T-helper 1 cell (primary cell): ENCODE data around the gene ZNF536.
"Not testable (repeated sequence)": the region's sequence is repeated elsewhere in the genome, so short reads cannot be mapped to it uniquely, and the experiment has no call there.

Source experiments
- DNase-seq, 5 donors: peaks; one replicate each; pipeline ENCODE4 v3.0.0-alpha.2; 2012 to 2020

ZNF536 gene

DNA sequence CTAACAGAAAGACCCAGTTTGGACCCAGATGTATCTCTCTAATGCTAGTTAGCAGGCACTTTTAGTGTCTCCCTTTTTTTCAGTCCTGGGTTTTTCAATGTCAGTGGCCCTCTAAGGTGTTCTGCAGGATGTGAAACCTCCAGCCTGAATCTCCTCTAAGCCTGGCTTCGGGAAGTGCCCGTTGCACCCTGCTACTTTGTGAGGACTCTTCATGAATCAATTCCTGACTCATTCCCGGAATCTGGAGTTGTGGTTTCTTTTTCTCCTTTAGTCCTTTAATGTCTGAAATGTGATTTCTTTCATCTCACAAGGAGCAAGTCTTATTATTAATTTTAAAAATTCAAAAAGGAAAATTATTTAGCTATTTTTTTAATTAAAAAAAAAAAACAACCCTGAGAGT, 116.0 kb downstream of the ZNF536 start:
- no peak for DNase-seq

DNA sequence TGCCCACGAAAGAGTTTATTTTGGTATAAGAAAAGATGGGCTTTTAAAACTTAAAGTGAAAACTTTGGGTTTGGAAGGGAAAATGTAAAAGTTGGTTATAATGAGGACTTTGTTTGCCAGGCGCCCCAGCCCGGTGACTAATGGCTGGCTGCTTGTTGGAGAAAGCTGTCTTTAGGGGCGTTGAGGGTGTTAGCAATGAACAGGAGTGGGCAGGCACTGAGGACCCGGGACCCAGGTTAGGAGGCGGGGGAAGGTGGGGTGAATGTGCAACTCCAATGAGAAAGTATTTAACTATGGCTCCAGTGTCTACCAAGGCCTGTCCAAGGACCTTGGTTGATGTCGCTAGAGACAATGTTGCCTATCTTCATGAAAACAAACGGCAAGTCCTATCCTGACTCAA, 118.6 kb downstream of the ZNF536 start:
- DNase-seq: no peak

DNA sequence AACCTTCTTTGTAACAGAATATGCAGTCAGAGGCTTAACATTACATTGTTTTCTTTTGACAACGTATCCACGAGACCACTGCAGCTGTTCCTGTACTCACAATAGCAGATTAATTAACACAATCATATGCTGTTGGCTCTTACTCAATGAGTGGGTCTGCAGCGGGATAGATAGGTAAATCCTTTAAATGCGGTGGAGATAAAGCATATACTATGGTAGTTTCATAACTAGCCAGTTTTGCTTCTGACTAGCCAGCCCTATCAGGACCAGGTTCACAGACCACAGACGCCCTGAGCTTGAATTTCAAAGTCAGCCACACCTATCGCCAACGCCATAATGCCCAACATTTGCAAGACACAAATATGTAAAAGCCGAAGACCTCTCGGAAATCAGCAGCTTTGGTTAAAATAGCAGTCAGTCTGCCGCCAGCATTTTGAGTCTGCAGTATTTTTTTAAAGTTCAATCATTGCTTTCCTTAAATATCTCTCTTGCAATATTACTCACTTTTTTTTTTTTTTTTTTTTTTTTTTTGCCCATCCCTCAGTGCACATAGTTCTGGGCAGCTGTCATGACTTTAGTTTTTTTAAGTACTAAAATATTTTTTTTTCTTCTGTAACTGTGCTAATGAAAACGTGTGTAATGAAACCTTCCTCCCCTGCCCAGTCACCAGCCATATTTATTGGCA, 120.5 kb downstream of the ZNF536 start:
- DNase-seq: no peak

DNA sequence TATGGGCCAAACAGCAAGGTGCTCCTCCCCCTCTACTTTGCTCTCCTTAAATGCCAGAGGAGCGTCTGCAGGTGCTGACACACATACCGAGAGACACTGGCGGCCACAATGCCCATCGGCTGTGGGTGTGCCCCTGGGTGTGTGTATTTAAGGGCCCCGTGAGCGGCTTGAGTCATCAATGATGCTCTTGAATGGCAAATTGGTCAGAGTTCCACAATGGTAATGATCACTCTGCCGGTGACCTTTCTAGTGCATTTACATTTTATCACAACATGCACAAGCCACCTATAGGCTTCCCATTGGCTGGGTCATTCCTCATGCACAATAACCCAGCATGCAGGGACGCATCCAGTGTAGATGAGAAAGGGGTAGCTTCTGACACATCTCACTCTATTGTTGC, 124.8 kb downstream of the ZNF536 start:
- DNase-seq: no peak

DNA sequence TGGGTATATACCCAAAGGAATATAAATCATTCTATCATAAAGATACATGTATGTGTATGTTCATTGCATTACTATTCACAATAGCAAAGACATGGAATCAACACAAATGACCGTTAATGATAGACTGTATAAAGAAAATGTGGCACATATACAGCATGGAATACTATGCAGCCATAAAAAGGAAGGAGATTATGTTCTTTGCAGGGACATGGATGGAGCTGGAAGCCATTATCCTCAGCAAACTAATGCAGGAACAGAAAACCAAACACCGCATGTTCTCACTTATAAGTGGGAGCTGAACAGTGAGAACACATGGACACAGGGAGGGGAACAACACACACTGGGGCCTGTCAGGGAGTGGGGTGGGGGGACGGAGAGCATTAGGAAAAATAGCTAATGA, 125.9 kb downstream of the ZNF536 start:
- not testable (repeated sequence) for DNase-seq

DNA sequence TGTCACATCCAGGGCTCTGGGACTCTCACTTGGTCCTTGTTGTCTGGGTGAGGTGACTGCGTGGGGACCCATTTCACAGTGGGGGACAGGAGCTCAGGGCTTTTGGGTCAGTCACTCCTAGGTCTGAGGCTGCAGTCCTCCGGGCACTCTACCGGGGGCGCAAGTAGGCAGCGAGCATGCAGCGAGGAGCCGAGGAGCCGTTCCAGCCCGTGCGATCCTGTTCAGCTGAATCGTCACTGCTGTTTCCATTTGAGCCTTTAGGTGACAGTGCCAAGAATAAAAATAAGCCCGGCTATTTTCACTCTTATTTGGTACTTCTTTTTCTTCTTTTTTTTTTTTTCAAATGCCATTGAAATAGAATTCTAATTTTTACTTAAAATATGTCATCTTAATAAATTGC, 126.5 kb downstream of the ZNF536 start:
- no peak for DNase-seq

DNA sequence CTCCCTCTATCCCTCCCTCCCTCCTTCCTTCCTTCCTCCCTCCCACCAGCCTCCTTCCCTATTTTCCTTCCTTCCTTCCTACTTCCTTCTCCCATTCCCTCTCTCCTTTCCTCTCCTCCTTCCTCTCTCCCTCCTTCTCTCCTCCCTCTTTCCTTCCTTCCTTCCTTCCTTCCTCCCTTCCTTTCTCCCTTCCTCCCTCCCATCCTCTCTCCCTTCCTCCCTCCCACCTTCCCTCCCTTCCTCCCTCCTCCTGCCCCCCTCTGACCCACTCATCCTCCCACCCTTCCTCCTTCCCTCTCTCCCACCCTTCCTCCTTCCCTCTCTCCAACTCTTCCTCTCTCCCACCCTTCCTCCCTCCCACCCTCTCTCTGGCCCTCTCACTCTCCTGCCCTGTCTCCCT, 132.1 kb downstream of the ZNF536 start:
- no peak for DNase-seq

DNA sequence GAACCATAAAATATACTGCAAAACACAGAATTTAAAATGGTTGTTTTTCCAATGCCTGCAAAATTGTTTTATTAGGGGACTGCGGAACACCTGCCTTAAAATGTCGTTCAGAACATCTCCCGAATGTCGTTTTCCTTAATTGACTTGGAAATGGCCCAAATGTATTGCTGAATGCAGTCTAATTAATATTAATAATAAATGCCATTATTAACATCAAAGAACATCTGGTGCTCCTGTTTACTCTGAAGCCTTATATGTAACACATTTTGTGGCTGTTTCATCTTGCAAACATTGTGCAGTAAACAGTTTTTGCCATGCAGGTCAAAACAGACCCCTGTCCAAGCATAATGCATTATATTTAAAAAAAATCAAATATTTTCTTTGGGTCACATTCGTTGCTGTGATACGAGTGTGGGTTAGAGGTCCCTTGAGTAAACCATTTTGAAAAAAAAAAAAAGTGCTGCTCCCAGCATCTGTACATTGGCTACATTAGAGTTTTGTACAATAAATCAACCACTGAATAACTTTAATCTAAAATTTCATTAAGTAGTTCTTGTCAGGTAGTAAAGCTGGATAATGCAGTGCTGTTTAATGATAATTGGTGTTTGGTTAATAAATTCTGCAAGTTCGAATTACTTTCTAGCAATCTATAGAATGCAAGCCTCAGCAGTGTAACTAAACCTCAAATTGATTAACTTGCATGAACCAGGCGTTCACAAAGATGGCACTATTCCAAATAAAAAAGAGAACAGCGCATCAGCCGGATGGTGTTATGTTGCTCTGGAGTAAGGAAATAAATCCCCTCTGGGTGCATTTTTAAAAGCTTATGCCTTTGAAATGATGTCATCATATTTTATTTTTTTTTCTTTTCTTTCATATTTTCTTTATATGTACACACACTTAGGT, 140.2 kb downstream of the ZNF536 start:
- no peak for DNase-seq

DNA sequence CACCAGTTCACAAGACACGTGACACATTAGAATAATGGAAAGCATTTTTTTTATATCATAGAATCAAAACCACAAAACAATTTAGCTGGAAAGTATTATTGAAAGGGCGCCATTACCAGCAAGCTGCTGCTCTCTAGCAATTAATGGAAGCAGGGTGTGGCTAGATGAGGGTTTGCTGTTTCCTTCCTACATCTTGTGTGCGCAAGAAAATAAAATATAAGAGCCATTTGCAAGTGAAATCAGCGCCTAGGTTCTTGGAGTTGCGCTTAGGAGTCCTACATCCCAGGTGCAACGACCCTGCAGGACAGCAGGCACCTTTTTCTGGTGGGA, 140.9 kb downstream of the ZNF536 start:
- DNase-seq: no peak

DNA sequence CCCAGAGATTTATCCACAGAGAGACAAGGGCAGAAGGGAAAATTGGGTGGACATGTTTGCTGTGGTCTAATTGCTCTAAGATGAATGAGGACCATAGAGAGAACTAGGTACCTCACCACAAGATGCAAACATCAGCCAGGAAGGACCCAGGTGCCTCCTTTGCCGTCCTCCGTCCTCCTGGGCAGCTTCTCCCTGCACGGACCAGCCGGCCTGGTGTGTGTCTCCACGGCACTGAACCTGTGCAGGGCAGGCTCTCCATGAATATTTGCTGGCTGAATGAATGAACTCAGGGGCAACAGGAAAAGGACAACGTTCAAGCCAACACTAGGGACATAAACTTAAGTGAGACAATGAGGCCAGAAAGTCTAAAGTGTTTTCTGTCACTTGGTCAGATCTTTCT, 143.9 kb downstream of the ZNF536 start:
- DNase-seq: no peak

DNA sequence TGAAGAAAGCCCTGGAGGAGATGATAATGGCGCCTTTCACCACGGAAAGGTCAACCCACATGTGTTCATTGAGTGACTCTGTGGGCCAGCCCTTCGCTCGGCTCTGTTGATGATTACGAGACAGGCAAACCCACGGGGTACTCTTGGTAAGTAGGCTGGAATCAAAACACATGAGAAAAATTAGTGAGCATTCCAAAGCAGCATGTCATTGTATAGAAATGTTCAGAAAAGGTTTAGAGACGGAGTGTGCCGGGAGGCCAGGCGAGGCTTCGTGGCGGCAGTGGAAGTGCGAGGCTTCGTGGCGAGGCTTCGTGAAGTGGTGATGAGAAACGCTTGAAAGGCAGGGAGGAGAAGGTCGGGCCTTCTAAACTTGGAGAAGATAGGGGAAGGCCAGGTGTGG, 144.3 kb downstream of the ZNF536 start:
- DNase-seq: no peak

DNA sequence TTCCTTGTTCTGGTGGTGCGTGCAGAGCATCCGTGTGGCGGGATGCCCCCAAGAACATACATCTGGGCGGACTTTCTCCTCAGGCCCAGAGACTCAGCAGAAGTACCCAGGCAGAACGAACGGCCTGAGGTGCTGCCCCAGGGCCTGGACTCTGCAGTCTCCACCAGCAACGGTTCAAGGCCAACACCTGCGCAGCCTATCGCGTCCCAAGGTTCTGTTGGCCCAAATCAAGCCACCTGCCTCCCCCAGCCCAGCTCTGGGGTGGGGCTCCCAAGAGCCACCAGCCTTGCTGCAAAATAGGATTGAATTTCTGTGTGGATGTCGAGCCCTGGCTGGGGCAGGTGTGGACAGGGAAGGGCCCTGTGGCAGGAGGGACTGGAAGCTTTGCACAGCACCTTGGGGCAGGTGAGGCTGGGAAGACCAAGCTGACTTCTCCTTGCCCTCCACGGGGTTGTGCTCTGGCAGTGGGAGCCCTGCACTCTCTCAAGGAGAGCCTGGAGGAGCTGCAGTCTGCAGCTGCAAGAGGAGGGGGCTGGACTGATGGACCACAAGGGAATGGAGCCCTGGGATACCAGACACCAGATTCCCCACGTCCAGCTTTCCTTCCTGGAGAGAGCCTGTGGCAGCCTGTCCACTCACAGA, 146.9 kb downstream of the ZNF536 start:
- DNase-seq: no peak

DNA sequence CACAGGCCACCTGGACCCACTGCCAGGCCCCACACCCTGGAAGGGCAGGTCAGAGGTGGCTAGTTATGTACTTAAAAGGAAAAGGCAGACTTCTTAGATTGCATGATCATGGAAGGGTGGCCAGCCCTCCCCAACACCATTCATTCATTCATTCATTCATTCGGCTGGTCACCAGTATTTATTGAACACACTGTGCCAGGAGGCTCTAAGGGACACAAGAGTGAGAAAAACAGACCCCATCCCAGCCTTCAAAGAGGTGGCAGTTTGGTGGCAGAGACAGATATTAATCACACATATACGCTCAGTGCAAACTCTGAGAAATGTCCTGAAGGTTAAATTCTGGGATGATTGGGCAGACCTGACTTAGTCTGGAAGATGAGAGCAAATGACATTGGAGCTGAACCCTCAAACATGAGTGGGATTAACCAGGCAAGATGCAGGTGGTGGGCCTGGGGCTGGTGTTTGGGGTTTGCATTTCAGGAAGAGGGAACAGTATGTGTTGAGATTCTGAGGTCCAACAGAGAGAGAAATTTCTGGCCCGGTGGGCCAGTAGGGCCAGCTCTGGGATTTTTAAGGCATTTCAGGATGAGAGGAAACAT, 147.5 kb downstream of the ZNF536 start:
- DNase-seq: no peak

DNA sequence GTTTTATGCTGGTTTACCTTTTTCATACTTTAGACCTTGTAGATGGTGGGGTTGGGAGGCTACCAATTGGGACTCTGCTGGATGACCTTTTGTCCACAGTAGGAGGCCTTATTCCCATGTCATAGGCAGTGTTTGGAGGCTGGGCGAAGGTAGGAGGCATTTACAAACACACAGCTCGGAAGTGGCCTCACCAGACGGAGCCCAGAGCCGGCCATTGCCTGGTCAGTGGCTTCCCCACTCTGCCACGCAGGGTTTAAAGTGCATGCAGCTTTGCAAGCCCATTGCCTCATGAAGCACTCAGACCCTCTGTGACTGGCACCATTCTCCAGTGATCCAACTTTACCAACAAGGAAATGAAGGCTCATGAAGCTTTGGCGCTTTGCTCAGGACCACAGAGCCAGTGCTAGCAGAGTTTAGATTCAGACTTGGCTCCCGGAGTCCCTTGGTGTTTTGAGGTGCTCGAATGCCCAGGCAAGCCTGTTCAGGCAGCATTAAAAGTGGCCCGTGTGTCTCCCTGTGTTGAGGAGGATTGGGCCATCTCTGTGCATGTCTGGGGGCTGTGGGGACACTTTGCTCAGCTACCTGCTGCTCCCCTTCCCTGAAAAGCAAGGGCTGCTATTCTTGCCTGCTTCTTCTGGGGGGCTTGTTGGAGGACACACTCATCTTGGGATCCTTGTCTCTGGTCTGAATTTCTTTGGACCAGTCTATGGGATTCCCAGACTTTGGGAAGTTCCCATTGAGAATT, 148.7 kb downstream of the ZNF536 start:
- no peak for DNase-seq

DNA sequence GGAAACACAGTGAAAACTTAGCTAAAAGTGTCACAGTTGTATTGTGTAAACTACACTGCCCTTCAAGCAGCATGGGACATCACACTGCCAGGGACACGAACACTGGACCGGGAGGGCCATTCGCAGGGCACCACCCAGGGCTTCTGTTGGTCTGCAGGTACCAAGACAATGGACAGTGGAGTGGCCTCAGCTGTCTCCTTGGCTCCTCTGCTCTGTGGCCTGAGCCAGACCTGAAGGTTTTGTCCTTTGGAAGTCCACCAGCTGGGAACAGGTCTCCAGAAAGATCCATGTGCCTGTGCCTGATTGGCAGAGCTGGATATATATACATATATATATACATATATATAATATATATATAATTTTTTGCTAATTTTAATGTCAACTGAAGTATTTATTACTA, 149.8 kb downstream of the ZNF536 start:
- no peak for DNase-seq

DNA sequence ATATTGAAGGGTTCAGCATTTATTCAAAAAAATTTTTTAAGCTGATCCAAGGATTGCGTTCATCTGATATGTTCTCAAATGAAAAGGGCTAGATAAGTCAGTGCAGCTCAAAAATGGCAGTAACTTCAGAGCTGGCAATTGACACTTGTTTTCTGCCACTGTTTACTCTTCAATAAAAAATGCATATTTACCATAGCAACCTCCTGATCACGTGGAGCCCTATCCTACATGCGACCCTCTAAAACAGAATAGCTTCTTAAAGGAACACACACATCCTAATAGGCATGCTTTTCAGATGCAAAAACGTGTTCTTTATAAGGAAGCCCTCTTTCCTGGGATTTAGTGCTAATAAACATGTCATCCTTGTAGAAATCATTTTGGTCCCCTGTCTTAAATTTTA, 150.2 kb downstream of the ZNF536 start:
- DNase-seq: no peak

DNA sequence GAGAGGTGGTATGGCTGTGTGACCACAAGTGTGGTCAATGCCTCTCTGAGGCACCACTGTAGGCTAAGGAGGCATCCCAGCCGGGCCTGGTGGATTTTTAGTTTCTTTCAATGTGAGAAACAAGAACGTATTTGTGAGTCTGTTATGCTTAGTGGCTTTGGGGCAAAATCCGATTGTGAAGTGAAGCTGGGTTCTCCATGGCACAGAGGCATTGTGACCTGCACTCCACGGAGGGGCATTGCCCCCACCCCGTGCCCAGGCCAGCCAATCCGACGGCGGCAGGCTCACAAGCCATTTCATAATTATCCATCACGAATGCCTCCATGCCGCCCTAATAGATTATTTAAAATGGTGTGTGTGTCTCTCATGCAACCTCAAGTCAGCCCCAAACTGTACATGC, 151.6 kb downstream of the ZNF536 start:
- no peak for DNase-seq

DNA sequence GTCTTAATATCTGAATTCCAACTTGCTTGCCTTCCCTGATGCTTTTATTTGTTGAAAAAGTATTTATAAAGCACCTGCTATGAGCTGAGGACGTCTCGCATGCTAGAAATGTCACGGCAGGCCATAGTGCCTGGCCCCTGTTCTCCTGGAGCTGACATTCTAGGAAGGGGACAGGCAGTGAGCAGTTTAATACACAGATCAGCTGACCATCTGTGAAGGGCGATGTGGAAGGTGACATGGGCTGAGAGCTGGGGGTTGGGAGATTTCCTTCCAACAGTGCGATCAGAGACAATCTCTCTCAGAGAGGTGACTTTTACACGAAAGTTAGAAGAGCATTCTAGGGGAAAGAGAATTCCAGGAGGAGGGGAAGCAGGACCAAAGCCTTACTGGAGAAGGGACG, 153.2 kb downstream of the ZNF536 start:
- DNase-seq: no peak

DNA sequence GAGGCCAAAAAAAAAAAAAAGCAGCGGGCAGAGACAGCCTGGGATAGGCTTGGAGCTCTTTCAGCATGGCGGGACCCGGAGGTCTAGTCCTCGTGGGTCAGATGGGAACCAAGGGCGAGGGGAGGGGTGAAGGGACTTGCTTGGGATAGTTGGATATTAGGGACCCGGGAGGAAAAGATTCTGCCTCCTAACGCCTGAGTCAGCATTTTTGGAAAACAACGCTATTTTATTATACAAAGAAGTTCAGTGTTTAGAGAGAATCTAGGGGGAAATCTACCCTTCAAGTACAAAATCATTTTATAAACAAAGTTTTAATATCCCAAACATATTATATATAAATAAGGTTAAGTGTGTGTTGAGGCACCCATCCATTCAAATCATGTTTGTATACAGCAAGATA, 156.7 kb downstream of the ZNF536 start:
- DNase-seq: no peak

DNA sequence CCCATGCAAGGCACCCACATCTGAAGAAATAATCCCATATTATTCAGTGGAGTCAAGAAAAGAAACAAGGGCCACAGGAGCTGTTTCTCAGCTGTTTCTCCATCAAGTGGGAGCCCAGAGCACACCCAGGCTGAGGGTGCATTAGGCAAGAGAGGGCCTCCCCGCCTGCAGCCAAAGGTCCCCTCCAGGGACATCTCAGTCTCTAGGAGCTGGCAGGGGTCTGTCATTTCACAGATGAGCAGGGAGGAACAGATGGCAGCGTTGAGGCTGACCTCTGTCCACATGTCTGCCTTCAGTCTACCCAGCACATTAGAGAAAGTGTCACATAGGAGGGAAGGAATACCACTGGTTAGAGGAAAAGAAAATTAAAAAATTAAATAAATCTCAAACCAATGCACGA, 157.7 kb downstream of the ZNF536 start:
- no peak for DNase-seq

DNA sequence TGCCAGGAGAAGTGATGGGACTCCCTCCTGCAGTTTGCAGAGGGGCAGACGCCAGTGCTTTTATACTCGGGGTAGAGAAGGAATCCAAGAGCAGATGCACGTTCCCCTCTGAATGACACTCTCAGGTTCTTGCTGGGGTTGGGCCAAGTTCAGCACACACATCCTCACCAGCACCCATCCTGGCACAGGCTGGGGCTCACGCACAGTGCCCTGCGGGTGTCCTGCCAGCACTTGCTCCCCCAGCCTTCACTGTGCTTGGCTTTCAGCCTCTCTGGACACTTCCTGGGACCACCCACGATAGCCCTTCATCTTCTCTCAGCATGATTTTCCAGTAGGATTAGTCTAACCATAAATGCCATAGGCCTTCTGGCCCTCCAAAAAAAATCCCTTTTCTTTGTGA, 158.6 kb downstream of the ZNF536 start:
- no peak for DNase-seq

DNA sequence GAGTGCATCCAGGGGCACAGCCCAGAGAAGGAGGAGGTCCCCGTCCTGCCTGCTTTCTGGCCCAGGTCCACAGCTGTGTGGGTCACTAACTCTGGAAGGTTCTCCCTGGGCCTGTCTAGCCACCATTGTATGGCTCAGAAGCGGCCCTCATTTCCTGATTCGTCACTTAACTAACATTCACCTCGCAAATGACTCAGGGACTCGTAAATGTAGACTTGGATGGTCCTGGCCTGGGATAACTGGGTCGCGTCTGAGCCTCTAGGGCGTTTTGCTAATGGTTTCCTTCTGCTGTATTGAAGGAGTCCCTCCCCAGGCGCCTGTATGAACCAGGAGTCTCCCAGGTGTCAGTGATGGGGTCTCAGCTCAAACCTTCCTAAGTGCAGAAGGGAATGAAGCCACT, 162.8 kb downstream of the ZNF536 start:
- no peak for DNase-seq

DNA sequence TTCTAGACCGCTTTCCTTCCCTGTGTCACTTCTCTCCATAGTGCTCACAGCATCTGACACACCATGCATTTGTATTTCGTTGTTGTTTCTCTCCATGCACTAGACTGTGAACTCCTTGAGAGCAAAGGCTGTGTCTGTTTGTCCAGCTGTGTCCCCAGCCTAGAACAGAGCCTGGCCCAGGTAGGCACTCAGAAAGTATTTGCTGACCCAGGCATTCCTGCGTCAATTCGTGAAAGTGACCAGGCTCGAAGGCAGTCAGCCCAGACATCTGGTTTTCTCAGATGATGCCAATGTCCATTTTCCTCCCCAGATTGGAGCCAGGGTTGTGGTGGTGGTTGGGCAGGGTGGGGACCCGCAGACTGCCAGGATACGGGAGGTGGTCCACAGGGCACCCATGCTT, 164.8 kb downstream of the ZNF536 start:
- no peak for DNase-seq
